ENCODE results near the gene RHEB. TPM values are rescaled to one million over a fixed set of nuclear protein-coding genes. Genes with fewer than 3 reads are reported as not detected.

RHEB gene
- total and polyA plus RNA-seq, 2 of the 13 experiments (the other 11 are each of a cell fraction or from before 2014, with no cell fraction given) = 55.0 to 77.6 TPM

GRCh38 chr7:151519765-151520418, at the start of gene RHEB (continued):
- TF ChIP-seq TFE3 (CRISPR knock-in tag; IDR thresholded peaks at IDR 0.05) (no peak), ZNF766 (CRISPR knock-in tag; IDR thresholded peaks at IDR 0.05; ENCODE audit: borderline replicate concordance) (no peak; the same call in 1 of the 2 replicates), ZNF546 (CRISPR knock-in tag; conservative IDR thresholded peaks at IDR 0.05) (no peak), ATF1 (CRISPR knock-in tag; IDR thresholded peaks at IDR 0.05) (peak; percentile 86), MEIS1 (CRISPR knock-in tag; IDR thresholded peaks at IDR 0.05; ENCODE audit: borderline replicate concordance) (no peak), ZNF605 (CRISPR knock-in tag; IDR thresholded peaks at IDR 0.05) (no peak), ZSCAN29 (CRISPR knock-in tag; conservative IDR thresholded peaks at IDR 0.05) (no peak), FOXK1 (CRISPR knock-in tag; IDR thresholded peaks at IDR 0.05; ENCODE audit: borderline replicate concordance, low read depth) (peak; percentile 35; the same call in 1 of the 2 replicates), TEAD3 (CRISPR knock-in tag; optimal IDR thresholded peaks at IDR 0.05; ENCODE audit: borderline replicate concordance) (no peak), ZNF672 (CRISPR knock-in tag; IDR thresholded peaks at IDR 0.05) (no peak)
- TF ChIP-seq, protein P1, sequence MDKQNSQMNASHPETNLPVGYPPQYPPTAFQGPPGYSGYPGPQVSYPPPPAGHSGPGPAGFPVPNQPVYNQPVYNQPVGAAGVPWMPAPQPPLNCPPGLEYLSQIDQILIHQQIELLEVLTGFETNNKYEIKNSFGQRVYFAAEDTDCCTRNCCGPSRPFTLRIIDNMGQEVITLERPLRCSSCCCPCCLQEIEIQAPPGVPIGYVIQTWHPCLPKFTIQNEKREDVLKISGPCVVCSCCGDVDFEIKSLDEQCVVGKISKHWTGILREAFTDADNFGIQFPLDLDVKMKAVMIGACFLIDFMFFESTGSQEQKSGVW (CRISPR knock-in tag; IDR thresholded peaks at IDR 0.05; ENCODE audit: borderline replicate concordance) = no peak
- TF ChIP-seq, protein P2, sequence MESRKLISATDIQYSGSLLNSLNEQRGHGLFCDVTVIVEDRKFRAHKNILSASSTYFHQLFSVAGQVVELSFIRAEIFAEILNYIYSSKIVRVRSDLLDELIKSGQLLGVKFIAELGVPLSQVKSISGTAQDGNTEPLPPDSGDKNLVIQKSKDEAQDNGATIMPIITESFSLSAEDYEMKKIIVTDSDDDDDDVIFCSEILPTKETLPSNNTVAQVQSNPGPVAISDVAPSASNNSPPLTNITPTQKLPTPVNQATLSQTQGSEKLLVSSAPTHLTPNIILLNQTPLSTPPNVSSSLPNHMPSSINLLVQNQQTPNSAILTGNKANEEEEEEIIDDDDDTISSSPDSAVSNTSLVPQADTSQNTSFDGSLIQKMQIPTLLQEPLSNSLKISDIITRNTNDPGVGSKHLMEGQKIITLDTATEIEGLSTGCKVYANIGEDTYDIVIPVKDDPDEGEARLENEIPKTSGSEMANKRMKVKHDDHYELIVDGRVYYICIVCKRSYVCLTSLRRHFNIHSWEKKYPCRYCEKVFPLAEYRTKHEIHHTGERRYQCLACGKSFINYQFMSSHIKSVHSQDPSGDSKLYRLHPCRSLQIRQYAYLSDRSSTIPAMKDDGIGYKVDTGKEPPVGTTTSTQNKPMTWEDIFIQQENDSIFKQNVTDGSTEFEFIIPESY (CRISPR knock-in tag; IDR thresholded peaks at IDR 0.05) = peak; percentile 99
- TF ChIP-seq, protein P3, sequence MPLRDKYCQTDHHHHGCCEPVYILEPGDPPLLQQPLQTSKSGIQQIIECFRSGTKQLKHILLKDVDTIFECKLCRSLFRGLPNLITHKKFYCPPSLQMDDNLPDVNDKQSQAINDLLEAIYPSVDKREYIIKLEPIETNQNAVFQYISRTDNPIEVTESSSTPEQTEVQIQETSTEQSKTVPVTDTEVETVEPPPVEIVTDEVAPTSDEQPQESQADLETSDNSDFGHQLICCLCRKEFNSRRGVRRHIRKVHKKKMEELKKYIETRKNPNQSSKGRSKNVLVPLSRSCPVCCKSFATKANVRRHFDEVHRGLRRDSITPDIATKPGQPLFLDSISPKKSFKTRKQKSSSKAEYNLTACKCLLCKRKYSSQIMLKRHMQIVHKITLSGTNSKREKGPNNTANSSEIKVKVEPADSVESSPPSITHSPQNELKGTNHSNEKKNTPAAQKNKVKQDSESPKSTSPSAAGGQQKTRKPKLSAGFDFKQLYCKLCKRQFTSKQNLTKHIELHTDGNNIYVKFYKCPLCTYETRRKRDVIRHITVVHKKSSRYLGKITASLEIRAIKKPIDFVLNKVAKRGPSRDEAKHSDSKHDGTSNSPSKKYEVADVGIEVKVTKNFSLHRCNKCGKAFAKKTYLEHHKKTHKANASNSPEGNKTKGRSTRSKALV (CRISPR knock-in tag; IDR thresholded peaks at IDR 0.05) = no peak
- TF ChIP-seq, protein P4, sequence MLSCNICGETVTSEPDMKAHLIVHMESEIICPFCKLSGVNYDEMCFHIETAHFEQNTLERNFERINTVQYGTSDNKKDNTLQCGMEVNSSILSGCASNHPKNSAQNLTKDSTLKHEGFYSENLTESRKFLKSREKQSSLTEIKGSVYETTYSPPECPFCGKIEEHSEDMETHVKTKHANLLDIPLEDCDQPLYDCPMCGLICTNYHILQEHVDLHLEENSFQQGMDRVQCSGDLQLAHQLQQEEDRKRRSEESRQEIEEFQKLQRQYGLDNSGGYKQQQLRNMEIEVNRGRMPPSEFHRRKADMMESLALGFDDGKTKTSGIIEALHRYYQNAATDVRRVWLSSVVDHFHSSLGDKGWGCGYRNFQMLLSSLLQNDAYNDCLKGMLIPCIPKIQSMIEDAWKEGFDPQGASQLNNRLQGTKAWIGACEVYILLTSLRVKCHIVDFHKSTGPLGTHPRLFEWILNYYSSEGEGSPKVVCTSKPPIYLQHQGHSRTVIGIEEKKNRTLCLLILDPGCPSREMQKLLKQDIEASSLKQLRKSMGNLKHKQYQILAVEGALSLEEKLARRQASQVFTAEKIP (CRISPR knock-in tag; IDR thresholded peaks at IDR 0.05; ENCODE audit: borderline replicate concordance) = no peak
- TF ChIP-seq, protein P5, sequence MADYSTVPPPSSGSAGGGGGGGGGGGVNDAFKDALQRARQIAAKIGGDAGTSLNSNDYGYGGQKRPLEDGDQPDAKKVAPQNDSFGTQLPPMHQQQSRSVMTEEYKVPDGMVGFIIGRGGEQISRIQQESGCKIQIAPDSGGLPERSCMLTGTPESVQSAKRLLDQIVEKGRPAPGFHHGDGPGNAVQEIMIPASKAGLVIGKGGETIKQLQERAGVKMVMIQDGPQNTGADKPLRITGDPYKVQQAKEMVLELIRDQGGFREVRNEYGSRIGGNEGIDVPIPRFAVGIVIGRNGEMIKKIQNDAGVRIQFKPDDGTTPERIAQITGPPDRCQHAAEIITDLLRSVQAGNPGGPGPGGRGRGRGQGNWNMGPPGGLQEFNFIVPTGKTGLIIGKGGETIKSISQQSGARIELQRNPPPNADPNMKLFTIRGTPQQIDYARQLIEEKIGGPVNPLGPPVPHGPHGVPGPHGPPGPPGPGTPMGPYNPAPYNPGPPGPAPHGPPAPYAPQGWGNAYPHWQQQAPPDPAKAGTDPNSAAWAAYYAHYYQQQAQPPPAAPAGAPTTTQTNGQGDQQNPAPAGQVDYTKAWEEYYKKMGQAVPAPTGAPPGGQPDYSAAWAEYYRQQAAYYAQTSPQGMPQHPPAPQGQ (CRISPR knock-in tag; IDR thresholded peaks at IDR 0.05; ENCODE audit: borderline replicate concordance) = no peak
- TF ChIP-seq, protein P6, sequence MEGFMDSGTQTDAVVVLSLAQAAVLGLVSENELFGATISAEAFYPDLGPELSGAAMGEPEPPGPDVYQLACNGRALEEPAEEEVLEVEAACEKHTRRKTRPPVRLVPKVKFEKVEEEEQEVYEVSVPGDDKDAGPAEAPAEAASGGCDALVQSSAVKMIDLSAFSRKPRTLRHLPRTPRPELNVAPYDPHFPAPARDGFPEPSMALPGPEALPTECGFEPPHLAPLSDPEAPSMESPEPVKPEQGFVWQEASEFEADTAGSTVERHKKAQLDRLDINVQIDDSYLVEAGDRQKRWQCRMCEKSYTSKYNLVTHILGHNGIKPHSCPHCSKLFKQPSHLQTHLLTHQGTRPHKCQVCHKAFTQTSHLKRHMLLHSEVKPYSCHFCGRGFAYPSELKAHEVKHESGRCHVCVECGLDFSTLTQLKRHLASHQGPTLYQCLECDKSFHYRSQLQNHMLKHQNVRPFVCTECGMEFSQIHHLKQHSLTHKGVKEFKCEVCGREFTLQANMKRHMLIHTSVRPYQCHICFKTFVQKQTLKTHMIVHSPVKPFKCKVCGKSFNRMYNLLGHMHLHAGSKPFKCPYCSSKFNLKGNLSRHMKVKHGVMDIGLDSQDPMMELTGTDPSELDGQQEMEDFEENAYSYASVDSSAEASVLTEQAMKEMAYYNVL (CRISPR knock-in tag; IDR thresholded peaks at IDR 0.05; ENCODE audit: borderline replicate concordance) = no peak

Data from HepG2 (cell line).